Measurements from ENCODE around the gene PNPLA8.
"Not testable (repeated sequence)": the region's sequence is repeated elsewhere in the genome, so short reads cannot be mapped to it uniquely, and the experiment has no call there.

PNPLA8 gene

GRCh38 chr7:108525985-108526767 lies at the start of gene PNPLA8:
Gene PNPLA8, minus strand, starts transcription at chr7:108526135. Its CDS starts 10,644 bp downstream, at chr7:108515491.
- peak; percentile 80 for DNase-seq (ENCODE audit: low read depth)

GRCh38 chr7:108575156-108575555 lies 49.2 kb upstream of the PNPLA8 start:
- no peak for DNase-seq (ENCODE audit: low read depth)

GRCh38 chr7:108572480-108572879 lies 46.5 kb upstream of the PNPLA8 start:
- no peak for DNase-seq (ENCODE audit: low read depth)

- no peak for DNase-seq (ENCODE audit: low read depth)
Measured at GRCh38 chr7:108570146-108570755, 44.3 kb upstream of the PNPLA8 start.

GRCh38 chr7:108569381-108570145 lies 43.6 kb upstream of the PNPLA8 start, which contains the start of the genes DNAJB9 and THAP5:
Gene DNAJB9, plus strand, starts transcription at chr7:108569874. Its CDS starts 1,853 bp downstream, at chr7:108571727.
Gene THAP5, minus strand, starts transcription at chr7:108569706. Its CDS starts 137 bp downstream, at chr7:108569569.
- DNase-seq (ENCODE audit: low read depth), result peak; percentile 86

- no peak for DNase-seq (ENCODE audit: low read depth)
Measured at GRCh38 chr7:108568801-108569380, 43.0 kb upstream of the PNPLA8 start.

- no peak for DNase-seq (ENCODE audit: low read depth)
Measured at GRCh38 chr7:108565987-108566386, 40.1 kb upstream of the PNPLA8 start.

- DNase-seq (ENCODE audit: low read depth), result no peak
Measured at GRCh38 chr7:108561047-108561619, 35.2 kb upstream of the PNPLA8 start.

- DNase-seq (ENCODE audit: low read depth), result no peak
Measured at GRCh38 chr7:108559253-108559652, 33.3 kb upstream of the PNPLA8 start.

GRCh38 chr7:108557617-108558016 lies 31.7 kb upstream of the PNPLA8 start:
- no peak for DNase-seq (ENCODE audit: low read depth)

GRCh38 chr7:108557191-108557590 lies 31.3 kb upstream of the PNPLA8 start:
- DNase-seq (ENCODE audit: low read depth), result no peak

- not testable (repeated sequence) for DNase-seq (ENCODE audit: low read depth)
Measured at GRCh38 chr7:108556665-108557064, 30.7 kb upstream of the PNPLA8 start.

- DNase-seq (ENCODE audit: low read depth), result not testable (repeated sequence)
Measured at GRCh38 chr7:108548141-108548896, 22.4 kb upstream of the PNPLA8 start.

GRCh38 chr7:108541478-108541877 lies 15.5 kb upstream of the PNPLA8 start:
- no peak for DNase-seq (ENCODE audit: low read depth)

GRCh38 chr7:108538685-108539084 lies 12.8 kb upstream of the PNPLA8 start:
- not testable (repeated sequence) for DNase-seq (ENCODE audit: low read depth)

GRCh38 chr7:108538236-108538635 lies 12.3 kb upstream of the PNPLA8 start:
- DNase-seq (ENCODE audit: low read depth), result not testable (repeated sequence)

GRCh38 chr7:108537229-108537628 lies 11.3 kb upstream of the PNPLA8 start:
- DNase-seq (ENCODE audit: low read depth), result no peak

- no peak for DNase-seq (ENCODE audit: low read depth)
Measured at GRCh38 chr7:108535744-108536143, 9.8 kb upstream of the PNPLA8 start.

- no peak for DNase-seq (ENCODE audit: low read depth)
Measured at GRCh38 chr7:108535257-108535656, 9.3 kb upstream of the PNPLA8 start.

GRCh38 chr7:108533712-108534111 lies 7.8 kb upstream of the PNPLA8 start:
- no peak for DNase-seq (ENCODE audit: low read depth)

- no peak for DNase-seq (ENCODE audit: low read depth)
Measured at GRCh38 chr7:108529341-108529740, 3.4 kb upstream of the PNPLA8 start.
